Uterus (tissue), 4 donors: ENCODE measurements around the gene SEL1L2. TPM values are rescaled to one million over a fixed set of nuclear protein-coding genes. Genes with fewer than 3 reads are reported as not detected.

ENCODE experiments used
- DNase-seq, 2 donors: peaks; one replicate each; pipeline ENCODE4 v3.0.0-alpha.2; 2019 to 2020
- H3K27ac ChIP-seq, 2 donors: fragments of 200-600 bp; sonication (generic); 1 replicate in 1 of 2; 2 replicates in 1 of 2; pipeline ENCODE4 v1.5.1; 2016 to 2018
- H3K27me3 ChIP-seq, 2 donors: fragments of 200-600 bp; sonication (generic); one replicate each; pipeline ENCODE4 v1.5.1; 2018 to 2019; ENCODE audit warnings: control low read depth in 1 of 2
- H3K36me3 ChIP-seq, 2 donors: fragments of 200-600 bp; sonication (generic); one replicate each; pipeline ENCODE4 v1.5.1; 2019; ENCODE audit warnings: control low read depth in 1 of 2
- H3K4me1 ChIP-seq, 2 donors: fragments of 200-600 bp; sonication (generic); one replicate each; pipeline ENCODE4 v1.5.1; 2018 to 2019; ENCODE audit warnings: control low read depth in 1 of 2
- H3K4me3 ChIP-seq, 2 donors: fragments of 200-600 bp; sonication (generic); 1 replicate in 1 of 2; 2 replicates in 1 of 2; pipeline ENCODE4 v1.5.1; 2018 to 2019; ENCODE audit warnings: mild to moderate bottlenecking in 1 of 2
- H3K9me3 ChIP-seq, 2 donors: fragments of 200-600 bp; sonication (generic); one replicate each; pipeline ENCODE4 v1.5.1; 2019; ENCODE audit warnings: control low read depth in 1 of 2
- POLR2A ChIP-seq, 2 donors: fragments of 450-650 bp; IDR thresholded peaks; one replicate each; pipeline ENCODE4 v1.6.1; 2016; ENCODE audit warnings: antibody characterized with exemption in 2 of 2, mild to moderate bottlenecking in 1 of 2, moderate library complexity in 1 of 2
- intact Hi-C: fragments of 100-400 bp; cut with DNase I; formaldehyde crosslinking; loops from one replicate; pipeline ENCODE4 v1.15.1; 2023; ENCODE audit warnings: low total_unique reads
- total RNA-seq, 4 donors: library from RNA; depleted of rRNA in 3 of 4; stranded (reverse); fragments of >200 nt in 3 of 4; gene quantifications; one replicate each; pipeline versions ENCODE4 v1.1.0 to v1.2.4, GENCODE V29; 2014 to 2023
- TF ChIP-seq, protein P1 (sequence below), 4 experiments: fragments of 200-600 bp in 2 of 4; fragments of 450-650 bp in 2 of 4; sonication (generic) in 2 of 4; IDR thresholded peaks; one replicate each; pipeline ENCODE4 v1.5.1; 2016 to 2019; ENCODE audit warnings: antibody characterized with exemption in 4 of 4, mild to moderate bottlenecking in 2 of 4, moderate library complexity in 1 of 4
- donor health status: DM: yes; HTN: yes; CAD: no.

The SEL1L2 gene, protein sequence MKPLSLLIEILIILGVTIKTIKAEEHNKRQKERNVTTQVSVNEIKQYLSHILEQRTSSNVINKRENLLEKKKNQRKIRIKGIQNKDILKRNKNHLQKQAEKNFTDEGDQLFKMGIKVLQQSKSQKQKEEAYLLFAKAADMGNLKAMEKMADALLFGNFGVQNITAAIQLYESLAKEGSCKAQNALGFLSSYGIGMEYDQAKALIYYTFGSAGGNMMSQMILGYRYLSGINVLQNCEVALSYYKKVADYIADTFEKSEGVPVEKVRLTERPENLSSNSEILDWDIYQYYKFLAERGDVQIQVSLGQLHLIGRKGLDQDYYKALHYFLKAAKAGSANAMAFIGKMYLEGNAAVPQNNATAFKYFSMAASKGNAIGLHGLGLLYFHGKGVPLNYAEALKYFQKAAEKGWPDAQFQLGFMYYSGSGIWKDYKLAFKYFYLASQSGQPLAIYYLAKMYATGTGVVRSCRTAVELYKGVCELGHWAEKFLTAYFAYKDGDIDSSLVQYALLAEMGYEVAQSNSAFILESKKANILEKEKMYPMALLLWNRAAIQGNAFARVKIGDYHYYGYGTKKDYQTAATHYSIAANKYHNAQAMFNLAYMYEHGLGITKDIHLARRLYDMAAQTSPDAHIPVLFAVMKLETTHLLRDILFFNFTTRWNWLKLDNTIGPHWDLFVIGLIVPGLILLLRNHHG
- 1 to 10 TPM; 1.0 to 3.8 (median 2.3) TPM for total RNA-seq

DNA sequence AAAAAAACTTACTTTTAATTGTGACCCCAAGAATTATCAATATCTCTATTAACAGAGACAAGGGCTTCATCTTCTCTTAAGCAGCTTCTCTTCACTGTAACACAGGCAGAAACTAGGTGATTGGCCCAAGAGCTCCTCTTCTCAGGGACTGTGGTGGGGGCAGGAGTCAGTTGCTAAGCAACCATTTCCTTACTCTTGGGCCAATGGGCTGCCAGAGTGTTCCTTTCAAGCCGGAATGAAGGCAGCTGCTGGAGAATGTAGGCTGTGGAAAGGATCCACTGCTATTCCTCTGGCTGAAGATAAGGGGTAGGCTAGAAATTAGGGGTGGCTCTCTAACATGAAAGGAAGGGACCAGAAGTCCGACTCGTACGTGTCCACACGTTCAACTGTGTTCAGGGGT, at the start of gene SEL1L2:
SEL1L2 (minus strand) TSS at position 150 of the 400 bp plus-strand sequence; CDS start at position 70, 80 bp downstream.
- no peak for TF ChIP-seq POLR2A (IDR thresholded peaks at IDR 0.05)
- TF ChIP-seq, protein P1, sequence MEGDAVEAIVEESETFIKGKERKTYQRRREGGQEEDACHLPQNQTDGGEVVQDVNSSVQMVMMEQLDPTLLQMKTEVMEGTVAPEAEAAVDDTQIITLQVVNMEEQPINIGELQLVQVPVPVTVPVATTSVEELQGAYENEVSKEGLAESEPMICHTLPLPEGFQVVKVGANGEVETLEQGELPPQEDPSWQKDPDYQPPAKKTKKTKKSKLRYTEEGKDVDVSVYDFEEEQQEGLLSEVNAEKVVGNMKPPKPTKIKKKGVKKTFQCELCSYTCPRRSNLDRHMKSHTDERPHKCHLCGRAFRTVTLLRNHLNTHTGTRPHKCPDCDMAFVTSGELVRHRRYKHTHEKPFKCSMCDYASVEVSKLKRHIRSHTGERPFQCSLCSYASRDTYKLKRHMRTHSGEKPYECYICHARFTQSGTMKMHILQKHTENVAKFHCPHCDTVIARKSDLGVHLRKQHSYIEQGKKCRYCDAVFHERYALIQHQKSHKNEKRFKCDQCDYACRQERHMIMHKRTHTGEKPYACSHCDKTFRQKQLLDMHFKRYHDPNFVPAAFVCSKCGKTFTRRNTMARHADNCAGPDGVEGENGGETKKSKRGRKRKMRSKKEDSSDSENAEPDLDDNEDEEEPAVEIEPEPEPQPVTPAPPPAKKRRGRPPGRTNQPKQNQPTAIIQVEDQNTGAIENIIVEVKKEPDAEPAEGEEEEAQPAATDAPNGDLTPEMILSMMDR (IDR thresholded peaks at IDR 0.05) = no peak
- Histone ChIP-seq H3K4me3 (no peak within 1 kb of the TSS), H3K4me1 (no peaks in the 10 kb centered on the region), H3K27me3 (no peaks in the 10 kb centered on the region), H3K27ac (no peak within 1 kb of the TSS), H3K36me3 (no peaks in the 10 kb centered on the region), H3K9me3 (peaks cover 0 to 10% of the 10 kb centered on the region in 2 donors)
- intact Hi-C loops = no loop called here
- no peak for DNase-seq

DNA sequence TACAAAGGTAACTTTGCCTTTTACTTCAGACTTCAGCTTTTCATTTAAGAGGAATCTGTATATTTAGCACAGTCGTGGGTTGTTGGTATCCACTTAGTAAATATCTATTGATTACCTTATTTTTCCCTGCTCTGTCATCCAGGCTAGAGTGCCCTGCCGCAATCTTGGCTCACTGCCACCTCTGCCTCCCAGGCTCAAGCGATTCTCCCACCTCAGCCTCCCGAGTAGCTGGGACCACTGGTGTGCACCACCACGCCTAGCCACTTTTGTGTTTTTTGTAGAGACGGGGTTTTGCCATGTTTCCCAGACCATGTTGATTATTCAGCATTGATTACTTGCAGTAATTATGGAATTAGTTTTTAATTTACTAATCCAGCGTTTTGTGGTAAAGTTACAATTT, 46.2 kb upstream of the SEL1L2 start:
- DNase-seq = no peak
- H3K4me3 ChIP-seq = no peak overlapping the region
- no peaks in the 10 kb centered on the region for H3K4me1 ChIP-seq
- no peaks in the 10 kb centered on the region for H3K36me3 ChIP-seq
- H3K27ac ChIP-seq = no peak overlapping the region
- intact Hi-C loops = no loop called here
- no peak for TF ChIP-seq POLR2A (IDR thresholded peaks at IDR 0.05)
- TF ChIP-seq, protein P1 (IDR thresholded peaks at IDR 0.05) = no peak
- no peaks in the 10 kb centered on the region for H3K9me3 ChIP-seq
- no peaks in the 10 kb centered on the region for H3K27me3 ChIP-seq

DNA sequence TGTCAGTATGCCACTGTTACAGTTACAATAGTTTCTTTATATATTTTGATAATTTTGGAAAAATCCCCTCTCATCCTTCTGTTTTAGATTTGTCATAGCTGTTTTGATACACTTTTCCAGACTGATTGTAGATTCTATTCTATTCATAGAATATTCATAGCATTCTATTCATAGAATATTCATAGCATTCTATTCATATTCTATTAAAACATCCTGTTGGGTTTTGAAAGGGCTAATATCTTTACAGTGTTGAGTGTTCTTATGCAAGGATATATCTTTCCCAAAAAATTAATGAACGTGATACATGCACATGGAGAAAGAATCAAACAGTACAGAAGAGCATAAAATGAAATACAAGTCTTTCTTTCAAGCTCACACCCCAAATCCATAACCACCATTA, 42.9 kb upstream of the SEL1L2 start:
- Histone ChIP-seq H3K4me1 (no peaks in the 10 kb centered on the region), H3K4me3 (no peak overlapping the region), H3K36me3 (no peaks in the 10 kb centered on the region), H3K27ac (no peak overlapping the region), H3K27me3 (no peaks in the 10 kb centered on the region), H3K9me3 (no peaks in the 10 kb centered on the region)
- DNase-seq = no peak
- no peak for TF ChIP-seq POLR2A (IDR thresholded peaks at IDR 0.05)
- TF ChIP-seq, protein P1 (IDR thresholded peaks at IDR 0.05) = no peak
- intact Hi-C loops = no loop called here

DNA sequence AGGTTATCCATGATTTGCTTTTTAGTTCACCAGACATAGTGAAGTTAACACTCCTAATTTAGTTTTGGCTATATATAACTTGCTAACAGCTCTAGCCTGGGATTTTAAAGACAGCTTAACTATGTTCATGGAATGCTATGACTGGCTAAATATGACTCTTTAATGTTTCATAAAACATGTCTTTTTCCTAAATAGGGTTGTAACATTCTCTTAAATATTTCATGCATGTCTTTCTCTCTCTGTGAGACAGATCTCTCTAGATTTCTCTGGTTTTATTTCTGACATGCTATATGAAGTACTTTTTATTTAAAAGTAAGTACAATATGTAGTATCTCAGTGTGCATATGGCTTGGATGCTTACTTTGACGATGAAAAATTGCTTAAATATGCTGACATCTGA, 40.6 kb upstream of the SEL1L2 start:
- Histone ChIP-seq H3K4me3 (no peak overlapping the region), H3K27me3 (no peaks in the 10 kb centered on the region), H3K36me3 (no peaks in the 10 kb centered on the region), H3K9me3 (no peaks in the 10 kb centered on the region), H3K27ac (no peak overlapping the region), H3K4me1 (no peaks in the 10 kb centered on the region)
- no peak for DNase-seq
- TF ChIP-seq, protein P1 (IDR thresholded peaks at IDR 0.05) = no peak
- no peak for TF ChIP-seq POLR2A (IDR thresholded peaks at IDR 0.05)
- intact Hi-C loops = no loop called here

DNA sequence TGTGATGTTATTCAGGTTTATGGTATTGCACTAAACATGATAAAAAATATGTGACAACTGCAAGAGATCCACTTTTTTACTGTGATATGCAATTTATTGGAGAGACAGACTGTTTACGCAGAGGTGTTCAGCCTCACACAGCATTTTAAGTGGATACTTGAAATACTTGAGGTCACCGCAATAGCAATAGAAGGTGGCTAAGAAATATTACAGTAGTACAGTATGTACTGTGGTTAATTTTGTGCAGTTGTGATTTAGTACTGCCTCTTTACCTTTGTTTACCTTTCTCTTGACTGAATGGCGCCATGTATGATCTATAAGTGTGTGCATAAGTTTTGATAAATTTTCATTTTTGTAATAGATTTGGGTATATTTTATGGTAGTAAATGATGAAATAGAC, 22.3 kb upstream of the SEL1L2 start:
- Histone ChIP-seq H3K4me1 (no peaks in the 10 kb centered on the region), H3K9me3 (peaks cover 0 to 11% of the 10 kb centered on the region in 2 donors), H3K27me3 (no peaks in the 10 kb centered on the region), H3K27ac (no peak overlapping the region), H3K36me3 (no peaks in the 10 kb centered on the region), H3K4me3 (no peak overlapping the region)
- TF ChIP-seq POLR2A (IDR thresholded peaks at IDR 0.05) = no peak
- TF ChIP-seq, protein P1 (IDR thresholded peaks at IDR 0.05) = no peak
- no peak for DNase-seq
- intact Hi-C loops = no loop called here
